ACC112 (cell line): Measurements from ENCODE around the gene RFX1.

Source experiments
- H2AFZ ChIP-seq: fragments of 200-600 bp; sonication (generic); one replicate; pipeline ENCODE4 v1.6.0; 2017; ENCODE audit warnings: antibody characterized with exemption, low read length; ENCODE audit not compliant: unreplicated experiment
- H3K27ac ChIP-seq: fragments of 200-600 bp; sonication (generic); 2 replicates; pipeline ENCODE4 v1.5.1; 2014; ENCODE audit warnings: low read depth, mild to moderate bottlenecking, antibody characterized with exemption, low read length, moderate library complexity
- H3K27me3 ChIP-seq: fragments of 200-600 bp; sonication (generic); 2 replicates; pipeline ENCODE4 v1.6.1; 2014; ENCODE audit warnings: mild to moderate bottlenecking, antibody characterized with exemption, low read length, moderate library complexity, mixed read lengths; ENCODE audit not compliant: insufficient read depth
- H3K36me3 ChIP-seq: fragments of 200-600 bp; sonication (generic); 2 replicates; pipeline ENCODE4 v1.6.1; 2016; ENCODE audit warnings: mild to moderate bottlenecking, antibody characterized with exemption, low read length, moderate library complexity, mixed read lengths; ENCODE audit not compliant: insufficient read depth
- H3K4me1 ChIP-seq: fragments of 200-600 bp; sonication (generic); one replicate; pipeline ENCODE4 v1.6.1; 2016; ENCODE audit warnings: low read length, mixed read lengths; ENCODE audit not compliant: insufficient read depth, unreplicated experiment, control insufficient read depth
- H3K4me3 ChIP-seq: fragments of 200-600 bp; sonication (generic); 2 replicates; pipeline ENCODE4 v1.5.1; 2014; ENCODE audit warnings: mild to moderate bottlenecking, low read depth, low read length
- H3K79me2 ChIP-seq: fragments of 200-600 bp; sonication (generic); one replicate; pipeline ENCODE4 v1.6.0; 2016; ENCODE audit warnings: low read length; ENCODE audit not compliant: control insufficient read depth, unreplicated experiment, insufficient read depth

The RFX1 gene

DNA sequence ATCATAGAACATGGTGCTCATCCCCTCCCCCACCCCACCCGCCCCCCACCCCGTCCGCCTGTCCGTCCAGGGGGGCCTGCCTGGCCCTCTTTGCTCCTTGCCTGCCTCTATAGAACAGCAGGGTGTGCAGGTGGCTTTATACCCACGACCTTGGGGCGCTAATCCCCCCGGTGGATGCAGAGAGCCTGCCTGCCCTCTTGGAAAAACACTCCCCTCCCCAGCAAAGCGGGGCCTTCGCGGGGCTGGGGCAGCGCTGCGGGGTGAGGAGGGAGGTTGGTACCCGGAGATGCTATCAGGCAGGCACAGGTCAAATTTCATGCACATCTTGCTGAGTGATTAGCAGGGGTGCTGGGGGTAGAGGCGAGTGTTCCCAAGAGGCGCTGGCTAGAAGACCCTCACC is 21.9 kb downstream of the RFX1 start:
- no peaks in the 10 kb centered on the region for H3K79me2 ChIP-seq
- no peak overlapping the region for H2AFZ ChIP-seq
- H3K36me3 ChIP-seq, result no peaks in the 10 kb centered on the region
- H3K4me1 ChIP-seq, result no peaks in the 10 kb centered on the region
- H3K27ac ChIP-seq, result no peak overlapping the region
- no peaks in the 10 kb centered on the region for H3K27me3 ChIP-seq
- H3K4me3 ChIP-seq, result no peak overlapping the region

DNA sequence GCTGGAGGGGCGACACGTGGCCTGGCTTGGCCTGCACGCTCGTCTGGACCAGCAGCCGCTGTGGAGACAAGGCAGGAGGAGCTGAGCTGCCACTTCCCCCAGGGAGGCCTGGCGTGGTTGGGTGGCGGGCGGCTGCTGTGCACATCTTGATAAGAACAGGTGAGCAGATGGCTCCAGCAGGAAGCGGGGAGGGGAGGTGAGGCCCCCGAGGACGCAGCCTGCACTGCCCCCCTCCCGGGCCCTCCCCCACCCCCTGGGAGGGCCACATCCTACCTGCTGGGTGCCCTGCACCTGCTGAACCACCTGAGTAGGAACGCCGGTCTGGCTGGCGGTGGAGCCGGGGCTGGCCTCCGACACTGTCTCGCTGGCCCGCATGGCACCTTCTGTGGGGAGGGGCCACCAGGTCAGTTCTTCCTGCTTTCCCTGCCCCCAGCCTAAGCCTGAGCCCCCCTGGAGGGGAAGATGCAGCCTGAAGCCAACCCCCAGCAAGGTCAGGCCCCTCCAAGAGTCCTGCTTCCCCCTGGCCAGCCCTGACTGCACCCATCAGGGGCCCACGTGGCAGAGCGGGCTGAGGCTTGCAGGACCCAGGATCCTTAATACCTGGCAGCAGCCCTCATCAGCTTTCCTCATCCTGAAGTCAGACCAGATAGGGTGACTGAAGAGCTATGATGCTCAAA is 22.8 kb downstream of the RFX1 start:
- H3K27me3 ChIP-seq, result no peaks in the 10 kb centered on the region
- H3K4me1 ChIP-seq, result no peaks in the 10 kb centered on the region
- H3K4me3 ChIP-seq, result no peak overlapping the region
- no peaks in the 10 kb centered on the region for H3K36me3 ChIP-seq
- no peaks in the 10 kb centered on the region for H3K79me2 ChIP-seq
- H2AFZ ChIP-seq, result no peak overlapping the region
- H3K27ac ChIP-seq, result no peak overlapping the region

DNA sequence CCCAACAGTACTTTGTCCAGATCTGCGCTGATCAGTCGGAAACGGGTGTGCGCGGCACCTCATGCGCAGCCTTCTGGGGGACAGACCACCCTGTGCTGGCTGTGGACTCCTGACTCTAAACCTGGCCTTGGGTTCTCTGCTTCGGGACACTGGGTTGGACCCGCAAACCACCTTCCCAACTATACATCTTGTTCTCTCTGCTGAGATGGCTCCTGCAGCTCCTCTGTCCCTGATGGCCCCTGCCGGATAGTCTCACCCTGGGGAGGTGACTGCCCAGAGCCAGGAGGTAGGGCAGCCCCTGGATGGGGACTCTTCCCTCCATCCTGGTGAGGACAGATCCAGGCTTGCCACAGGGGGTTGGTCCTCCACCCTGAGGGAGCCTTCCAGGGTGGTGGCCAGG is 23.3 kb downstream of the RFX1 start:
- Histone ChIP-seq H3K79me2 (no peaks in the 10 kb centered on the region), H3K27me3 (no peaks in the 10 kb centered on the region), H3K4me1 (no peaks in the 10 kb centered on the region), H3K27ac (no peak overlapping the region), H3K4me3 (no peak overlapping the region), H2AFZ (no peak overlapping the region), H3K36me3 (no peaks in the 10 kb centered on the region)

DNA sequence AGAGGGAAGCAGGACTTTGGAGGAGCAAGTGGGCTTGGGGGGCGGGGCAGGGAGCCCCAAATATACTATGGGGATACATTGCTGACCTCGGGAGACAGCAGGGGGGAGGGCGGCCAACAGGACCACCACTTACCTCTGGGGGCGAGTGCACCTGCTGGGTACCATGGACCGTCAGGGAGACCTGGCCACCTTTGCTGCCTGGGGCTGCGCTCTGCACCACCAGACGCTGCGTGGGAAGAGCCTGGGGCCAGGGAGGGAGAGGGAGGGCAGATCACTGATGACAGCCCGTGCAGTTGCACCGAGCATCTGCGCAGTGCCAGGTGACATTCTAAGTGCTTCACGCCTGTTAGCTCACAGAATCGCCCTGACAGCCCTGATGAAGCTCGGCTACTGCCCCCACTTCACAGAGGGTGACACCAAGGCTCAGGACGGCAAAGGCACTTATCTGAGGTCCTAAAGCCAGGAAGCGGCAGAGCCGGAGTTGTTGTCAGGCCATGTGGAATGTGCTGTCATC is 24.1 kb downstream of the RFX1 start:
- H3K79me2 ChIP-seq, result no peaks in the 10 kb centered on the region
- H3K27me3 ChIP-seq, result no peaks in the 10 kb centered on the region
- no peak overlapping the region for H2AFZ ChIP-seq
- no peaks in the 10 kb centered on the region for H3K4me1 ChIP-seq
- no peaks in the 10 kb centered on the region for H3K36me3 ChIP-seq
- no peak overlapping the region for H3K27ac ChIP-seq
- no peak overlapping the region for H3K4me3 ChIP-seq

DNA sequence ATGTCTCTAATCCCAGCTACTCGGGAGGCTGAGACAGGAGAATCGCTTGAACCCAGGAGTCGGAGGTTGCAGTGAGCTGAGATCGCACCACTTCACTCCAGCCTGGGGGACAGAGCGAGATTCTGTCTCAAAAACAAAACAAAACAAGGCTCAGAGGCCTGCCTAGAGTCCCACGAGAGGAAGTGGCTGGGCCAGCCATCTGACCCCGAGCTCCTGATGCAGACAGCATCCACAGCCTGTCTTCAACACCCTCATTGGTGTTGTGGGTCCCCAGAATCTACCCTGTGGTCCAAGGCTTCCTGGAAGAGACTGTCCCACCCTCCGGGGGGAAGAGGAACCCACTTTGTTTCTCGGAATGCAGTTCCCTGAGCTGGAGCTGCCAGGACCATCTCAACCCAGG is 24.7 kb downstream of the RFX1 start:
- no peaks in the 10 kb centered on the region for H3K36me3 ChIP-seq
- H2AFZ ChIP-seq, result no peak overlapping the region
- H3K79me2 ChIP-seq, result no peaks in the 10 kb centered on the region
- no peaks in the 10 kb centered on the region for H3K4me1 ChIP-seq
- no peaks in the 10 kb centered on the region for H3K27me3 ChIP-seq
- no peak overlapping the region for H3K27ac ChIP-seq
- H3K4me3 ChIP-seq, result no peak overlapping the region

DNA sequence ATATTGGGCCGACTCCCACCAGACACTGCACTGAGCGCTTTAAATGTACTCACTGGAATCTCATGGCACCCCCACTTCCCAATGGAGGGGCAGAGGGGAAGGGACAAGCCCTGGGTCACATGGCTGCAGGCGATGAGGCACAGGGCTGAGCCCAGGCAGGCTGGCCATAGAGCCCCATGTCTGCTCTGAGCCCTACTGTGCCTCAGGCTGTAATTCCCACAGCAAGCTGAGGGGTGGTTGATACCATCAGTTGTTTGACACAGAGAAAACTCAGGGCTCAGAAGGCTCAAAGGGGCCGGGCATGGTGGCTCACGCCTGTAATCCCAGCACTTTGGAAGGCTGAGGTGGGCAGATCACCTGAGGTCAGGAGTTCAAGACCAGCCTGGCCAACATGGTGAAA is 25.1 kb downstream of the RFX1 start:
- Histone ChIP-seq H3K27me3 (no peaks in the 10 kb centered on the region), H3K79me2 (no peaks in the 10 kb centered on the region), H3K4me3 (no peak overlapping the region), H3K27ac (no peak overlapping the region), H3K36me3 (no peaks in the 10 kb centered on the region), H2AFZ (no peak overlapping the region), H3K4me1 (no peaks in the 10 kb centered on the region)

DNA sequence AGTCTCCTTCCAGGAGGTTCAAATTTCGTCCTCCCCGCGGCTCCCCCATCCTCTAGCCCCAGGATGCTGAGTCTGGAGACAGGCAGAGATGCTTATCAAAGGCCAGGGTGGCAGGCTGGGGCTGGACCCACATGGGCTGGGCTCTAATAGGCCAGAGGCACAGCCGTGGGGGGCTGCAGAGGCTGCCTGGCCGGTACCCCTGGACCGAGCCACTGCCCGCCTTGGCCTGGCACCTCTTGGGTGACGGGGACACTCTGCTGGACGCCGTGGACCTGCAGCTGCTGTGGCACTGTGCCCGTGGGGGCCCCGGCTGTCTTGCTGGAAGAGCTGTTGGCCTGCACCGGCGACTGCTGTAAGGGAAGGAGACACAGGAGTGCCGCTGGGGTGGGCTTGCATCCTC is 25.8 kb downstream of the RFX1 start:
- H3K27ac ChIP-seq, result no peak overlapping the region
- H3K36me3 ChIP-seq, result no peaks in the 10 kb centered on the region
- no peaks in the 10 kb centered on the region for H3K27me3 ChIP-seq
- no peaks in the 10 kb centered on the region for H3K4me1 ChIP-seq
- H2AFZ ChIP-seq, result no peak overlapping the region
- no peak overlapping the region for H3K4me3 ChIP-seq
- no peaks in the 10 kb centered on the region for H3K79me2 ChIP-seq

DNA sequence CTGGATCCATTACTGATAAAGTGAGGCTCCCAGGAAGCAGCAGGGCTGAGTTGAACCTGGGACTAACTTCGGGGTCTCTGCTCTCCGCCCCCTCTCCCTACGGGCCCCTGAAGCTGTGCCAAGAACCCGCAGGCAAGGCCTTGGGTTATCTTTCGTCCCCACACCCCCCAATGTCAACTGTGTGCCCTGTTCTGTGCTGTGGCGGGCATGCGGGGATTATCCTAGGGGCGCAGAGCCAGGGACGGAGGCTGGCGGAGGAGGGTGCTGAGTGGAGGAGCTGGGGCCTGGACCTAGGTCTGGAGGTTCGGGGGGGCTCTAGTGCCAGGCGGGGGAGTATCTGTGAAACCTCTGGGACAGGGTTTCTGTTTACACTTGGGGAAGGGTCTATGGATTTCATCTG is 26.4 kb downstream of the RFX1 start:
- no peak overlapping the region for H2AFZ ChIP-seq
- no peaks in the 10 kb centered on the region for H3K36me3 ChIP-seq
- H3K4me3 ChIP-seq, result no peak overlapping the region
- no peak overlapping the region for H3K27ac ChIP-seq
- no peaks in the 10 kb centered on the region for H3K4me1 ChIP-seq
- no peaks in the 10 kb centered on the region for H3K79me2 ChIP-seq
- H3K27me3 ChIP-seq, result no peaks in the 10 kb centered on the region

DNA sequence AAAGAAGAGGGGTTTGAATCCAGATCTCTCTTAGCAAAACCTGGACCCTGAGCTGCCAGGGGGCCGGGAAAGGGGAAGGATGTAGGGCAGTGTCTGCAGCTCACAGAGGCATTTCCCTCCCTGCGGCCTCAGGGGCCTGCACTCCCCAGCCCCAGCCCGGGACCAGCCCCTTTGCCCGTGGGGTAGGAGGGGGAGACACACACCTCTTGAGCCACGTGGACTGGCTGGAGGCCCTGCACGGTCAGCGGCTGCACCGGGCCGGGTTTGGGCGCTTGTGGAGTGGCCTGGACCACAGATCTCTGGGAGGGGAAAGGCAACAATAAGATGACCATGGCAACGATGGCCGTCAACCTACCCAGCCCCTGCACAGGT is 26.9 kb downstream of the RFX1 start:
- Histone ChIP-seq H3K36me3 (no peaks in the 10 kb centered on the region), H3K4me3 (no peak overlapping the region), H2AFZ (no peak overlapping the region), H3K27ac (no peak overlapping the region), H3K4me1 (no peaks in the 10 kb centered on the region), H3K79me2 (no peaks in the 10 kb centered on the region), H3K27me3 (no peaks in the 10 kb centered on the region)

DNA sequence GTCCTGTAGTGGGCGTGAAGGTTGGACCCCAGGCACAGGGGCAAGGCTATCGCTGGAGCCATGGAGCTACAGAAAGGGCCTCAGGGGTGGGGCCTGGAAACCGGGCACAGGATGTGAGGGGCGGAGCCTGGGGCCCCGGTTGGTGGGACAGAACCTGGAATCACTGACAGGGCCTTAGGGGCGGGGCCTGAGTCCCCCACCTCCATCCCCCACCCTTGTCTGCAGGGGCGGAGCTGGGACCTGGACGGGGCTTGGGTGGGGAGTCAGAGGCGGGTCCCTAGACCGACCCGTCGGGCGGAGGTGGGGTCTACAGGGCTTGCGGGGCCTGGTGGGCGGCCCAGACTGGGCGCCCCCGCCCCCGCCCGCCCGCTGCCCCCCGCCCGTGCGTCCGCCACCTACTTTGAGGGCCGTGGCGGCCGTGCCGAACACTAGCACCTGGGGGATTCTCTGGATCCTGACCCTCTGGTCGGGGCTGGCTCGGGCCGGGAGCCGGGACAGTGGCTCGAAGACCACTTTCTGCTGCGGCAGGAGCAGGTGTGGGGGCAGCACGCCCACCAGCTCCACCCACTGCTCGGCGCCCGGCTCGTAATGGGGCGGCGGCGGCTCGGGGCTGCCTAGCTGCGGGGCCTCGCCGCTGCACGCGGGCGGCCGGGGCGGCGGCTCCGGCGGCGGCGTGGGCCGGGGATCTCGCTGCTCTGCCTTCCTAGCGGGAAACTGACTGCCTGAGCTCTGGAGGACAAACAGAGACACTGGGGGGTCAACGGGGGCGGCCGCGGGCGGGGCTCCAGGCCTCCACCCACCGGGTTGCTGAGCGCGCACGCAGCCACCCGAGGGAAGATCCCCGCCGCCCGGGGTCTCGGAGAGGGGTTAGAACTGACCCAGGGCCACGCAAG is 27.5 kb downstream of the RFX1 start:
- Histone ChIP-seq H3K4me3 (no peak overlapping the region), H3K27ac (no peak overlapping the region), H3K27me3 (no peaks in the 10 kb centered on the region)

DNA sequence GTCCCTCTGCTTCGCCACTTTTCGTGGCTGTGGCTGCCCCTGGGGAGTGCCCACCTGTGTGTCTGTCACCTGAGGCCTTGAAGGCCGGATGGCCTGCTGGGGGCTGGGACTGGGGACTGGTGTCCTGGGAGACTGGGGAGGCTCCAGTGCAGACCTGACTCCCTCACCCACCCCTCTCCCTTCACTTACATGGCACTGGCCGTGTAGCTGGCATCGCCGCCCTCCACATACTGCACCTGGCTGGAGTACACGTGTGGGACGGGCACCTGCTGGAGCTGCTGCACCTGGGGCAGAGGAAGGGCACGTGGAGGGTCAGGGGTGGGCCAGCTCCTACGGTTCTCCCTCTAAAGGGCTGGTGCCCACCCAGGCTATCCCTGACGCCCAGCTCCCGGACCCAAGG is 28.3 kb downstream of the RFX1 start:
- Histone ChIP-seq H3K4me3 (no peak overlapping the region), H3K36me3 (no peaks in the 10 kb centered on the region), H3K27ac (no peak overlapping the region)

More for the DNA sequence above, 27.5 kb downstream of the RFX1 start:
- Histone ChIP-seq H2AFZ (no peak overlapping the region), H3K79me2 (no peaks in the 10 kb centered on the region), H3K4me1 (no peaks in the 10 kb centered on the region), H3K36me3 (no peaks in the 10 kb centered on the region)

More for the DNA sequence above, 28.3 kb downstream of the RFX1 start:
- no peak overlapping the region for H2AFZ ChIP-seq
- H3K79me2 ChIP-seq, result no peaks in the 10 kb centered on the region
- H3K27me3 ChIP-seq, result no peaks in the 10 kb centered on the region
- no peaks in the 10 kb centered on the region for H3K4me1 ChIP-seq
